DOHH2 (cell line): ENCODE results near the gene FAM234B.

ENCODE experiments used
- H3F3A ChIP-seq: fragments of 200-600 bp; sonication (generic), shearing (Covaris generic); 2 replicates; pipeline ENCODE4 v1.6.0; 2016; ENCODE audit warnings: antibody characterized with exemption, mild to moderate bottlenecking; ENCODE audit not compliant: control insufficient read depth, insufficient read depth
- H3K27ac ChIP-seq: fragments of 200-600 bp; sonication (generic); 2 replicates; pipeline ENCODE4 v1.5.1; 2014; ENCODE audit warnings: low read depth, mild to moderate bottlenecking, low read length, moderate library complexity
- H3K27me3 ChIP-seq: fragments of 200-600 bp; sonication (generic); 2 replicates; pipeline ENCODE4 v1.6.1; 2014; ENCODE audit warnings: mild to moderate bottlenecking, low read length, mixed read lengths; ENCODE audit not compliant: control insufficient read depth
- H3K36me3 ChIP-seq: fragments of 200-600 bp; sonication (generic); 2 replicates; pipeline ENCODE4 v1.6.1; 2014; ENCODE audit warnings: mild to moderate bottlenecking, low read length, moderate library complexity, mixed read lengths; ENCODE audit not compliant: control insufficient read depth
- H3K4me1 ChIP-seq: fragments of 200-600 bp; sonication (generic); 2 replicates; pipeline ENCODE4 v1.6.1; 2014; ENCODE audit warnings: mild to moderate bottlenecking, low read length, mixed read lengths; ENCODE audit not compliant: control insufficient read depth
- H3K4me2 ChIP-seq: fragments of 200-600 bp; sonication (generic); 2 replicates; pipeline ENCODE4 v1.6.0; 2014; ENCODE audit warnings: mild to moderate bottlenecking, low read length, moderate library complexity
- H3K4me3 ChIP-seq: fragments of 200-600 bp; sonication (generic); 2 replicates; pipeline ENCODE4 v1.5.1; 2014; ENCODE audit warnings: mild to moderate bottlenecking, low read length, mixed read lengths
- H3K79me2 ChIP-seq: fragments of 200-600 bp; sonication (generic); 2 replicates; pipeline ENCODE4 v1.6.1; 2014; ENCODE audit warnings: mild to moderate bottlenecking, low read length, mixed read lengths; ENCODE audit not compliant: control insufficient read depth
- H3K9me2 ChIP-seq: fragments of 200-600 bp; sonication (generic); replicated peaks from 2 replicates; pipeline ENCODE4 v1.6.1; 2014; ENCODE audit warnings: mild to moderate bottlenecking, low read length, mixed read lengths; ENCODE audit not compliant: control insufficient read depth
- H3K9me3 ChIP-seq: fragments of 200-600 bp; sonication (generic); 2 replicates; pipeline ENCODE4 v1.6.1; 2014; ENCODE audit warnings: antibody characterized with exemption, low read length, mixed read lengths; ENCODE audit not compliant: control insufficient read depth, insufficient read depth
- H4K20me1 ChIP-seq: fragments of 200-600 bp; sonication (generic); 2 replicates; pipeline ENCODE4 v1.6.0; 2014; ENCODE audit warnings: low read depth, mild to moderate bottlenecking, antibody characterized with exemption, low read length, moderate library complexity; ENCODE audit not compliant: control insufficient read depth, insufficient read depth
- EZH2phosphoT487 ChIP-seq: fragments of 200-600 bp; sonication (generic); IDR thresholded peaks from 2 replicates; pipeline ENCODE4 v1.6.1; 2017; ENCODE audit warnings: borderline replicate concordance, mild to moderate bottlenecking, antibody characterized with exemption, low read length, moderate library complexity, mixed read lengths
- TF ChIP-seq, protein P1 (sequence below): fragments of 200-600 bp; sonication (generic); IDR thresholded peaks from one replicate; pipeline ENCODE4 v1.5.1; 2014; ENCODE audit warnings: antibody characterized with exemption, mild to moderate bottlenecking, low read depth, low read length; ENCODE audit not compliant: poor library complexity, severe bottlenecking

Gene FAM234B

DNA sequence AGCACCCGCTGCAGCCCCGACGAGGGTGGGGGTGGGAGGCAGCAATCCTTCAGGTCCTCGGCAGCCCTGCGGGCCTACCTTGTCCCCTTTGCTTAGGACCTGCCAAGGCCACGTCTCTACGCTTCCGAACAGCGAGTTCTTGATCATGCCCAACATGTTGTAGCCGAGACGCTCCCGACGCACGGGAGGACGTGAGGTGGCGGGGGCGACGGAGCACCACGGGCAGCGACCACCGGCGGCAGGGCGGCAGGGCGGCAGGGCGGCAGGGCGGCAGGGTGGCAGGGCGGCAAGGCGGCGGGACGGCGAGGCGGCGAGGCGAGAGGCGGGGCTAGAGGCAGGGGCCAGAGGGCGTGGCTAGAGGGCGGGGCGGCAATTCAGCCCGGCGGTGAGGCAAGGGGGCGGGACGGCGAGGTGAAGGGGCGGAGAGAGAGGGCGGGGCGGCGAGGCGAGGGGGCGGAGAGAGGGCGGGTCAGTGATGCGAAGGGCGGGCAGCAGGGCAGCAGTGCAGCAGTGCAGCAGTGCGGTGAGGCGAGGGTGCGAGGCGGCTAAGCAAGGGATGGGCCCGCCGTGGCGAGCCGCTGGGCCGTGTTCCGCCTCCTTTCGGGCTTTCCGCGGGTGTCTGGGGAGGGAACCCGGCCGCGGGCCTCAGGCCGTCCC lies 44.1 kb upstream of the FAM234B start, which contains the start of gene HEBP1:
Gene HEBP1 (minus strand): TSS at position 307 of the 657 bp plus-strand sequence. CDS start 151 bp downstream, at position 156.
- peaks cover 48% of the 10 kb centered on the region for H3K27me3 ChIP-seq
- H3K4me2 ChIP-seq = peak within 1 kb of the TSS; percentile 87
- H3K9me2 ChIP-seq = no peaks in the 10 kb centered on the region
- no peaks in the 10 kb centered on the region for H4K20me1 ChIP-seq
- peak within 1 kb of the TSS; percentile 70 for H3K4me3 ChIP-seq
- H3K27ac ChIP-seq = no peak within 1 kb of the TSS
- H3K9me3 ChIP-seq = no peaks in the 10 kb centered on the region
- H3K79me2 ChIP-seq = no peaks in the 10 kb centered on the region
- TF ChIP-seq, protein P1, sequence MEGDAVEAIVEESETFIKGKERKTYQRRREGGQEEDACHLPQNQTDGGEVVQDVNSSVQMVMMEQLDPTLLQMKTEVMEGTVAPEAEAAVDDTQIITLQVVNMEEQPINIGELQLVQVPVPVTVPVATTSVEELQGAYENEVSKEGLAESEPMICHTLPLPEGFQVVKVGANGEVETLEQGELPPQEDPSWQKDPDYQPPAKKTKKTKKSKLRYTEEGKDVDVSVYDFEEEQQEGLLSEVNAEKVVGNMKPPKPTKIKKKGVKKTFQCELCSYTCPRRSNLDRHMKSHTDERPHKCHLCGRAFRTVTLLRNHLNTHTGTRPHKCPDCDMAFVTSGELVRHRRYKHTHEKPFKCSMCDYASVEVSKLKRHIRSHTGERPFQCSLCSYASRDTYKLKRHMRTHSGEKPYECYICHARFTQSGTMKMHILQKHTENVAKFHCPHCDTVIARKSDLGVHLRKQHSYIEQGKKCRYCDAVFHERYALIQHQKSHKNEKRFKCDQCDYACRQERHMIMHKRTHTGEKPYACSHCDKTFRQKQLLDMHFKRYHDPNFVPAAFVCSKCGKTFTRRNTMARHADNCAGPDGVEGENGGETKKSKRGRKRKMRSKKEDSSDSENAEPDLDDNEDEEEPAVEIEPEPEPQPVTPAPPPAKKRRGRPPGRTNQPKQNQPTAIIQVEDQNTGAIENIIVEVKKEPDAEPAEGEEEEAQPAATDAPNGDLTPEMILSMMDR = no peak
- TF ChIP-seq EZH2phosphoT487 = no peak
- H3K36me3 ChIP-seq = no peaks in the 10 kb centered on the region
- H3F3A ChIP-seq = no peaks in the 10 kb centered on the region
- H3K4me1 ChIP-seq = peaks cover 14% of the 10 kb centered on the region

DNA sequence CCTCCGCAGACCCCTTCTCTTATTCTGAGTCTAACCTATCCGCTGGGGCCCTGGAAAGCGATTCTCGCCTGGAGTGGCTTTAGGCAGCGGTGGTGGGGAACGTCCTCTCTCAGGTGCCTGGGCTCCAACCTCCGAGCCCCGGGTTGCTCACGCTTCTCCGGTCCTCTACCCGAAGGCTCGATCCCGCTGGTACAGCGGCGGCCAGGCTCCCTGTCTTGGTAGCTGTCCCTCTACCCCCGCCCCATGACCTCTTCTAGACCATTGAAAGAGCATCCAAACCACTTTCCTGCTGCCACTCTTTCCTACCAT lies 43.6 kb upstream of the FAM234B start:
- Histone ChIP-seq H4K20me1 (no peaks in the 10 kb centered on the region), H3K4me2 (peak overlapping the region; percentile 87), H3K79me2 (no peaks in the 10 kb centered on the region), H3K4me1 (peaks cover 14% of the 10 kb centered on the region), H3K36me3 (no peaks in the 10 kb centered on the region), H3K27ac (no peak overlapping the region), H3K4me3 (peak overlapping the region; percentile 70), H3K9me2 (no peaks in the 10 kb centered on the region), H3K9me3 (no peaks in the 10 kb centered on the region), H3K27me3 (peaks cover 47% of the 10 kb centered on the region), H3F3A (no peaks in the 10 kb centered on the region)
- no peak for TF ChIP-seq EZH2phosphoT487
- TF ChIP-seq, protein P1 = no peak

DNA sequence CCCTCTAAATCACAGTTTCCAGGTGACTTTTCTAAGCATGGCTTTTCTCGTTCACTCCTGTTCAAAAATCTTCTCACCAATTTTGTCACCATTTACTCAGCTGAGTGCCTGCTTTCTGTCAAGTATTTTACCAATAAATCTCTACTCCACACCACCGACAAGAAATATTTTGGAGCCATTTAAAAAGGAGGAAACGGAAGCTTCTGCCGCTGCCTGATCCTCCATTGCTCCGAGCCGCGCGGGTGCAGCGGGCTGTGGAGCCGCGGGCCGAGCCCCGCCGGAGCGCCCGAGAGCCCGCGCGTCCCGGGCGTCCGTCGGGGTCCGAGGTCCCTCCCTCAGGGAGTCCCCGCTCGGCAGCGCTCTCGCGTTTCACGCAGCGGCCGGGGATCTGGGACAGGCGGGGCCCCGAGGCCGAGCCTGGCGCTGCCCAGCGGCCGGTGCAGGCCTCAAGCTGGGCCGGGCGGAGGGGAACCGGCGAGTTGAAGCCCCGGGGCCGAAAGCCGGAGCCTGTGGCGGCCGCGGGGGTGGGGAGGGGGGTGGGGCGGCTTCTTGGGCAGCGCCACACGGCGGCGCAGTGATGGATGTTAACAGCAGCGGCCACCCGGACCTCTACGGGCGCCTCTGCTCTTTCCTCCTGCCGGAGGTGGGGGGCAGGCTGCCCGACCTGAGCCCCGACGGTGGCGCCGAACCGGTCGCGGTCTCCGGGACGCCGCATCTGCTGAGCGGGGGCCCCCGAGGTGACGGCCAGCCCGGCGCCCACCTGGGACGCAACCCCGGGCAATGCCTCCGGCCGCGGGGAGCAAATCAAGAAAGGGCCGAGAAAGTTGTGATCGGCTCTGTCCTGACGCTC lies 43.0 kb upstream of the FAM234B start:
- H3K27ac ChIP-seq = no peak overlapping the region
- H3K27me3 ChIP-seq = peaks cover 42% of the 10 kb centered on the region
- TF ChIP-seq, protein P1 = no peak
- no peak for TF ChIP-seq EZH2phosphoT487
- no peaks in the 10 kb centered on the region for H3K9me2 ChIP-seq
- H3F3A ChIP-seq = no peaks in the 10 kb centered on the region
- peak overlapping the region; percentile 70 for H3K4me3 ChIP-seq
- no peaks in the 10 kb centered on the region for H4K20me1 ChIP-seq
- peak overlapping the region; percentile 87 for H3K4me2 ChIP-seq
- no peaks in the 10 kb centered on the region for H3K79me2 ChIP-seq
- no peaks in the 10 kb centered on the region for H3K9me3 ChIP-seq
- no peaks in the 10 kb centered on the region for H3K36me3 ChIP-seq
- peaks cover 14% of the 10 kb centered on the region for H3K4me1 ChIP-seq
